H9 (cell line): Measurements from ENCODE around the gene ANKS1B. TPM values are rescaled to one million over a fixed set of nuclear protein-coding genes. Genes with fewer than 3 reads are reported as not detected.

Experiments
- DNase-seq: peaks from one replicate; pipeline ENCODE4 v3.0.0-alpha.2; 2017
- H2AFZ ChIP-seq: one replicate; pipeline ENCODE4 v1.6.1; 2013; ENCODE audit warnings: mild to moderate bottlenecking, low read length, control low read depth, moderate library complexity
- H2AK5ac ChIP-seq: 2 replicates; pipeline ENCODE4 v1.6.1; 2013; ENCODE audit warnings: low read length, control low read depth, mixed read lengths; ENCODE audit not compliant: insufficient read length
- H2BK120ac ChIP-seq: one replicate; pipeline ENCODE4 v1.6.1; 2013; ENCODE audit warnings: low read depth, mild to moderate bottlenecking, low read length, control low read depth, inconsistent platforms; ENCODE audit not compliant: poor library complexity, severe bottlenecking
- H2BK12ac ChIP-seq: 2 replicates; pipeline ENCODE4 v1.6.1; 2013; ENCODE audit warnings: low read length, control low read depth, mixed read lengths, low read depth; ENCODE audit not compliant: insufficient read length
- H2BK15ac ChIP-seq: 2 replicates; pipeline ENCODE4 v1.6.1; 2013; ENCODE audit warnings: low read depth, low read length, control low read depth
- H2BK20ac ChIP-seq: one replicate; pipeline ENCODE4 v1.6.1; 2013; ENCODE audit warnings: low read depth, mild to moderate bottlenecking, low read length, control low read depth, inconsistent platforms; ENCODE audit not compliant: poor library complexity, severe bottlenecking
- H2BK5ac ChIP-seq: 2 replicates; pipeline ENCODE4 v1.6.1; 2013; ENCODE audit warnings: low read length, control low read depth, mixed read lengths; ENCODE audit not compliant: insufficient read length
- H3K14ac ChIP-seq: 2 replicates; pipeline ENCODE4 v1.6.1; 2013; ENCODE audit warnings: low read length, control low read depth; ENCODE audit not compliant: insufficient read depth
- H3K18ac ChIP-seq: 2 replicates; pipeline ENCODE4 v1.6.1; 2013; ENCODE audit warnings: low read depth, mild to moderate bottlenecking, mixed read lengths, low read length, control low read depth; ENCODE audit not compliant: insufficient read length
- H3K23ac ChIP-seq: 2 replicates; pipeline ENCODE4 v1.6.1; 2013; ENCODE audit warnings: low read length, control low read depth, mixed read lengths, low read depth; ENCODE audit not compliant: insufficient read length
- H3K23me2 ChIP-seq: 2 replicates; pipeline ENCODE4 v1.6.1; 2013; ENCODE audit warnings: low read depth, mild to moderate bottlenecking, mixed read lengths, low read length, control low read depth; ENCODE audit not compliant: insufficient read length, poor library complexity, severe bottlenecking
- H3K27ac ChIP-seq: 2 replicates; pipeline ENCODE4 v1.5.1; 2013; ENCODE audit warnings: low read length, control low read depth, mixed read lengths, low read depth; ENCODE audit not compliant: insufficient read length
- H3K27me3 ChIP-seq: 2 replicates; pipeline ENCODE4 v1.6.1; 2013; ENCODE audit warnings: low read length, control low read depth, inconsistent platforms; ENCODE audit not compliant: insufficient read depth
- H3K4ac ChIP-seq: 2 replicates; pipeline ENCODE4 v1.6.1; 2013; ENCODE audit warnings: low read depth, mild to moderate bottlenecking, control low read depth, inconsistent platforms, low read length, moderate library complexity
- H3K4me1 ChIP-seq: 2 replicates; pipeline ENCODE4 v1.6.1; 2013; ENCODE audit warnings: low read length, control low read depth, inconsistent platforms; ENCODE audit not compliant: insufficient read depth
- H3K4me2 ChIP-seq: 2 replicates; pipeline ENCODE4 v1.6.1; 2013; ENCODE audit warnings: low read length, control low read depth, mixed read lengths; ENCODE audit not compliant: insufficient read length, insufficient read depth
- H3K56ac ChIP-seq: 2 replicates; pipeline ENCODE4 v1.6.1; 2013; ENCODE audit warnings: low read depth, mild to moderate bottlenecking, mixed read lengths, low read length, control low read depth; ENCODE audit not compliant: insufficient read length
- H3K79me1 ChIP-seq: 2 replicates; pipeline ENCODE4 v1.6.1; 2013; ENCODE audit warnings: low read depth, mild to moderate bottlenecking, moderate library complexity, low read length, control low read depth, inconsistent platforms; ENCODE audit not compliant: insufficient read depth, poor library complexity, severe bottlenecking
- H3K79me2 ChIP-seq: 2 replicates; pipeline ENCODE4 v1.6.1; 2013; ENCODE audit warnings: low read length, control low read depth, inconsistent platforms; ENCODE audit not compliant: insufficient read depth
- H3K9ac ChIP-seq: 2 replicates; pipeline ENCODE4 v1.6.1; 2013; ENCODE audit warnings: low read length, control low read depth, mixed read lengths; ENCODE audit not compliant: insufficient read length; ENCODE audit errors: extremely low read depth
- H3K9me3 ChIP-seq: one replicate; pipeline ENCODE4 v1.6.1; 2013; ENCODE audit warnings: low read depth, low read length, inconsistent platforms; ENCODE audit not compliant: control insufficient read depth
- H3T11ph ChIP-seq: one replicate; pipeline ENCODE4 v1.6.1; 2013; ENCODE audit warnings: mild to moderate bottlenecking, low read length, control low read depth, inconsistent platforms
- H4K20me1 ChIP-seq: one replicate; pipeline ENCODE4 v1.6.1; 2013; ENCODE audit not compliant: control insufficient read depth, insufficient read length, insufficient read depth
- H4K5ac ChIP-seq: 2 replicates; pipeline ENCODE4 v1.6.1; 2013; ENCODE audit warnings: low read depth, mild to moderate bottlenecking, mixed read lengths, low read length, control low read depth; ENCODE audit not compliant: insufficient read length
- H4K8ac ChIP-seq: replicated peaks from 2 replicates; pipeline ENCODE4 v1.6.1; 2013; ENCODE audit warnings: low read length, control low read depth, mixed read lengths, low read depth; ENCODE audit not compliant: insufficient read length
- H4K91ac ChIP-seq: 2 replicates; pipeline ENCODE4 v1.6.1; 2013; ENCODE audit warnings: low read depth, mild to moderate bottlenecking, moderate library complexity, mixed read lengths, low read length, control low read depth; ENCODE audit not compliant: insufficient read length
- H3K27ac Mint-ChIP-seq, 3 experiments: 2 replicates in 2 of 3; 3 replicates in 1 of 3; pipeline ENCODE4 v1.8.0; 2020 to 2021; ENCODE audit warnings: mixed read lengths in 3 of 3, mild to moderate bottlenecking in 1 of 3, moderate library complexity in 1 of 3
- H3K27me3 Mint-ChIP-seq: 2 replicates; pipeline ENCODE4 v1.8.0; 2021; ENCODE audit warnings: low read depth, mild to moderate bottlenecking, moderate library complexity, mixed read lengths
- H3K36me3 Mint-ChIP-seq, 3 experiments: 2 replicates in 2 of 3; 3 replicates in 1 of 3; pipeline ENCODE4 v1.8.0; 2020 to 2021; ENCODE audit warnings: low read depth in 3 of 3, mixed read lengths in 3 of 3; ENCODE audit not compliant: insufficient read depth in 1 of 3
- H3K4me1 Mint-ChIP-seq, 2 experiments: 2 replicates each; pipeline ENCODE4 v1.8.0; 2020; ENCODE audit warnings: mixed read lengths in 2 of 2
- H3K4me3 Mint-ChIP-seq, 2 experiments: 2 replicates in 1 of 2; 3 replicates in 1 of 2; pipeline ENCODE4 v1.8.0; 2020 to 2021; ENCODE audit warnings: mild to moderate bottlenecking in 2 of 2, mixed read lengths in 2 of 2, moderate library complexity in 1 of 2
- H3K9me3 Mint-ChIP-seq, 2 experiments: 2 replicates in 1 of 2; 3 replicates in 1 of 2; pipeline ENCODE4 v1.8.0; 2020; ENCODE audit warnings: mild to moderate bottlenecking in 2 of 2, mixed read lengths in 2 of 2, moderate library complexity in 1 of 2
- CTCF ChIP-seq: fragments of 200-600 bp; sonication (generic); conservative IDR thresholded peaks from 3 replicates; pipeline ENCODE4 v1.8.0; 2021; ENCODE audit warnings: antibody characterized with exemption, mild to moderate bottlenecking
- WGBS: extraction: QIAGEN DNeasy Blood & Tissue Kit; methylation state at CpG from one replicate; pipeline ENCODE4 v1.1.7; 2013; ENCODE audit warnings: missing lambda C conversion rate, low lambda C conversion rate, mixed read lengths; ENCODE audit not compliant: insufficient read length; ENCODE audit errors: extremely low coverage; 5-methylcytosine and 5-hydroxymethylcytosine counted together
- total RNA-seq: library from RNA; stranded (reverse); gene quantifications from 2 replicates; pipeline ENCODE4 v1.2.1, GENCODE V29; 2021

Gene ANKS1B
- total RNA-seq, 1 experiment from 2014 or later = 4.1 TPM

- no peak for TF ChIP-seq CTCF
- H3K56ac ChIP-seq = no peak overlapping the region
- peaks cover 24 to 26% of the 10 kb centered on the region in 2 experiments for H3K4me1 Mint-ChIP-seq
- peaks cover 6% of the 10 kb centered on the region for H3K27me3 Mint-ChIP-seq
- H3K23me2 ChIP-seq = no peaks in the 10 kb centered on the region
- no peak overlapping the region for H3K27ac ChIP-seq
- H3K36me3 Mint-ChIP-seq = no peaks in the 10 kb centered on the region
- H3K4ac ChIP-seq = no peak overlapping the region
- no peak for DNase-seq
- no peak overlapping the region for H2AK5ac ChIP-seq
- no peak overlapping the region for H2AFZ ChIP-seq
- no peak overlapping the region for H2BK20ac ChIP-seq
- H3K14ac ChIP-seq = no peak overlapping the region
- no peaks in the 10 kb centered on the region for H3K27me3 ChIP-seq
- H3K4me3 Mint-ChIP-seq = no peak overlapping the region
- H3K27ac Mint-ChIP-seq = no peak overlapping the region
- H3K79me2 ChIP-seq = no peaks in the 10 kb centered on the region
- H3K79me1 ChIP-seq = no peaks in the 10 kb centered on the region
- H3K4me2 ChIP-seq = no peak overlapping the region
- H2BK5ac ChIP-seq = no peak overlapping the region
- no peak overlapping the region for H4K91ac ChIP-seq
- H3K23ac ChIP-seq = no peak overlapping the region
- no peak overlapping the region for H3K18ac ChIP-seq
- H4K5ac ChIP-seq = no peak overlapping the region
- WGBS = no CpG with 5 or more reads among the region's 3 CpGs
- H3K9me3 Mint-ChIP-seq = no peaks in the 10 kb centered on the region
- no peaks in the 10 kb centered on the region for H3K9me3 ChIP-seq
- no peaks in the 10 kb centered on the region for H4K20me1 ChIP-seq
- H4K8ac ChIP-seq = no peak overlapping the region
- H2BK15ac ChIP-seq = no peak overlapping the region
- H3T11ph ChIP-seq = no peak overlapping the region
- H2BK12ac ChIP-seq = no peak overlapping the region
- peaks cover 3% of the 10 kb centered on the region; the same call in 1 of the 2 replicates for H3K4me1 ChIP-seq
- H3K9ac ChIP-seq = no peak overlapping the region
- H2BK120ac ChIP-seq = no peak overlapping the region
Measured at GRCh38 chr12:98738002-98738401, 1246.7 kb downstream of the ANKS1B start.
